Measurements from ENCODE around the gene CISH. TPM values are rescaled to one million over a fixed set of nuclear protein-coding genes. Genes with fewer than 3 reads are reported as not detected.
A peak's percentile ranks its signal among the peaks of the same experiment; 100 is the strongest.

Gene CISH
- total and polyA plus RNA-seq, 9 of the 15 experiments (the other 6 are each of a cell fraction or from before 2014, with no cell fraction given), result 1.7 to 47.7 (median 18.3) TPM

DNA sequence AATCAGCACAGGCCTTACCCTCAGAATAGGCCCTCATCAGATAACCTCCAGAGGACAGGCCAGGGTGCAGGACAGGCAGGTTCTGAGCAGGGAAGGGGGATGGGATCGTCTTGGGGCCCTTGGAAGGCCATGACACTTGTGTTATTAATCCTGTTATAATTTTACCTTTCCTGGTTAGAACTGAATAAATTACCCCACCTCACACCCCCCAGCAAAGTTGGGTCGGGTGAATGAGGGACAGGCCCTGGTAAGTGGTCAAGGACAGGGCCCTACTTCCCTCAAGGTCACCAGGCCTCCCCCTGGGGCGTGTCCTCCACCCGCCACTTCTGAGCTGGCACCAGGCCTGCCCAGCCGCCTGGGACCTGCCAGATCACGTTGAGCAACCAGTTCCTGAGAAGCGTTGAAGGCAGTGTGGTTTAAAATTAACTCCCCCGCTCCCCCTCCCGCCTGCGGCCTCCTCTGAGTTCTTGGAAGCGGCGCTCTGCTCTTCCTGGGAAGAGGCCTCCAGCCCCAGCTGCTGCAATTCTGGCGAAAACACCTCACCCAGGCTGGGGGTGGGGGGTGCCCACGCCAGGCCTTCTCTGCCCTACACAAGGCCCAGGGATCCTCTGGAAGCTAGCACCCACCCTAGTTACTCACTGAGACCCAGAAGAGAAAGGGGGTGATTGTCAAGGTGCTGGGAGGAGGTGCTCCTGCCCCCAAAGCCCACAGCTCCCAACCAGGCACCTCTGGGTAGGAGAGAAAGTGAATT is 10.6 kb downstream of the CISH start (continued):
- no peak for TF ChIP-seq ZKSCAN3 (CRISPR knock-in tag; IDR thresholded peaks at IDR 0.05)
- TF ChIP-seq PRMT5 (CRISPR knock-in tag; IDR thresholded peaks at IDR 0.05), result no peak
- peak; percentile 54; the same call in 1 of the 2 replicates for TF ChIP-seq SMARCA4 (IDR thresholded peaks at IDR 0.05)
- no peak for TF ChIP-seq THRAP3 (IDR thresholded peaks at IDR 0.05; ENCODE audit: borderline replicate concordance)
- TF ChIP-seq, protein P1, sequence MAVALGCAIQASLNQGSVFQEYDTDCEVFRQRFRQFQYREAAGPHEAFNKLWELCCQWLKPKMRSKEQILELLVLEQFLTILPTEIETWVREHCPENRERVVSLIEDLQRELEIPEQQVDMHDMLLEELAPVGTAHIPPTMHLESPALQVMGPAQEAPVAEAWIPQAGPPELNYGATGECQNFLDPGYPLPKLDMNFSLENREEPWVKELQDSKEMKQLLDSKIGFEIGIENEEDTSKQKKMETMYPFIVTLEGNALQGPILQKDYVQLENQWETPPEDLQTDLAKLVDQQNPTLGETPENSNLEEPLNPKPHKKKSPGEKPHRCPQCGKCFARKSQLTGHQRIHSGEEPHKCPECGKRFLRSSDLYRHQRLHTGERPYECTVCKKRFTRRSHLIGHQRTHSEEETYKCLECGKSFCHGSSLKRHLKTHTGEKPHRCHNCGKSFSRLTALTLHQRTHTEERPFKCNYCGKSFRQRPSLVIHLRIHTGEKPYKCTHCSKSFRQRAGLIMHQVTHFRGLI (CRISPR knock-in tag; IDR thresholded peaks at IDR 0.05), result no peak
- no peak for TF ChIP-seq NFYB (IDR thresholded peaks at IDR 0.05; ENCODE audit: extremely low read depth, insufficient read length)
- TF ChIP-seq, protein P2, sequence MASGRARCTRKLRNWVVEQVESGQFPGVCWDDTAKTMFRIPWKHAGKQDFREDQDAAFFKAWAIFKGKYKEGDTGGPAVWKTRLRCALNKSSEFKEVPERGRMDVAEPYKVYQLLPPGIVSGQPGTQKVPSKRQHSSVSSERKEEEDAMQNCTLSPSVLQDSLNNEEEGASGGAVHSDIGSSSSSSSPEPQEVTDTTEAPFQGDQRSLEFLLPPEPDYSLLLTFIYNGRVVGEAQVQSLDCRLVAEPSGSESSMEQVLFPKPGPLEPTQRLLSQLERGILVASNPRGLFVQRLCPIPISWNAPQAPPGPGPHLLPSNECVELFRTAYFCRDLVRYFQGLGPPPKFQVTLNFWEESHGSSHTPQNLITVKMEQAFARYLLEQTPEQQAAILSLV (tag; IDR thresholded peaks at IDR 0.05), result no peak
- TF ChIP-seq, protein P3, sequence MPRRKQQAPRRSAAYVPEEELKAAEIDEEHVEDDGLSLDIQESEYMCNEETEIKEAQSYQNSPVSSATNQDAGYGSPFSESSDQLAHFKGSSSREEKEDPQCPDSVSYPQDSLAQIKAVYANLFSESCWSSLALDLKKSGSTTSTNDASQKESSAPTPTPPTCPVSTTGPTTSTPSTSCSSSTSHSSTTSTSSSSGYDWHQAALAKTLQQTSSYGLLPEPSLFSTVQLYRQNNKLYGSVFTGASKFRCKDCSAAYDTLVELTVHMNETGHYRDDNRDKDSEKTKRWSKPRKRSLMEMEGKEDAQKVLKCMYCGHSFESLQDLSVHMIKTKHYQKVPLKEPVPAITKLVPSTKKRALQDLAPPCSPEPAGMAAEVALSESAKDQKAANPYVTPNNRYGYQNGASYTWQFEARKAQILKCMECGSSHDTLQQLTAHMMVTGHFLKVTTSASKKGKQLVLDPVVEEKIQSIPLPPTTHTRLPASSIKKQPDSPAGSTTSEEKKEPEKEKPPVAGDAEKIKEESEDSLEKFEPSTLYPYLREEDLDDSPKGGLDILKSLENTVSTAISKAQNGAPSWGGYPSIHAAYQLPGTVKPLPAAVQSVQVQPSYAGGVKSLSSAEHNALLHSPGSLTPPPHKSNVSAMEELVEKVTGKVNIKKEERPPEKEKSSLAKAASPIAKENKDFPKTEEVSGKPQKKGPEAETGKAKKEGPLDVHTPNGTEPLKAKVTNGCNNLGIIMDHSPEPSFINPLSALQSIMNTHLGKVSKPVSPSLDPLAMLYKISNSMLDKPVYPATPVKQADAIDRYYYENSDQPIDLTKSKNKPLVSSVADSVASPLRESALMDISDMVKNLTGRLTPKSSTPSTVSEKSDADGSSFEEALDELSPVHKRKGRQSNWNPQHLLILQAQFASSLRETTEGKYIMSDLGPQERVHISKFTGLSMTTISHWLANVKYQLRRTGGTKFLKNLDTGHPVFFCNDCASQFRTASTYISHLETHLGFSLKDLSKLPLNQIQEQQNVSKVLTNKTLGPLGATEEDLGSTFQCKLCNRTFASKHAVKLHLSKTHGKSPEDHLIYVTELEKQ (CRISPR knock-in tag; IDR thresholded peaks at IDR 0.05), result no peak
- TF ChIP-seq ETV1 (tag; conservative IDR thresholded peaks at IDR 0.05; ENCODE audit: low read depth), result no peak
- TF ChIP-seq RBFOX2 (IDR thresholded peaks at IDR 0.05; ENCODE audit: low read depth, low read length), result peak; percentile 73
- TF ChIP-seq ZNF780A (CRISPR knock-in tag; IDR thresholded peaks at IDR 0.05), result no peak
- TF ChIP-seq STAT5A (IDR thresholded peaks at IDR 0.05; ENCODE audit: borderline replicate concordance, low read length), result peak; percentile 79
- no peak for TF ChIP-seq ZNF655 (CRISPR knock-in tag; IDR thresholded peaks at IDR 0.05)
- TF ChIP-seq IRF2 (CRISPR knock-in tag; IDR thresholded peaks at IDR 0.05), result no peak
- TF ChIP-seq, protein P4, sequence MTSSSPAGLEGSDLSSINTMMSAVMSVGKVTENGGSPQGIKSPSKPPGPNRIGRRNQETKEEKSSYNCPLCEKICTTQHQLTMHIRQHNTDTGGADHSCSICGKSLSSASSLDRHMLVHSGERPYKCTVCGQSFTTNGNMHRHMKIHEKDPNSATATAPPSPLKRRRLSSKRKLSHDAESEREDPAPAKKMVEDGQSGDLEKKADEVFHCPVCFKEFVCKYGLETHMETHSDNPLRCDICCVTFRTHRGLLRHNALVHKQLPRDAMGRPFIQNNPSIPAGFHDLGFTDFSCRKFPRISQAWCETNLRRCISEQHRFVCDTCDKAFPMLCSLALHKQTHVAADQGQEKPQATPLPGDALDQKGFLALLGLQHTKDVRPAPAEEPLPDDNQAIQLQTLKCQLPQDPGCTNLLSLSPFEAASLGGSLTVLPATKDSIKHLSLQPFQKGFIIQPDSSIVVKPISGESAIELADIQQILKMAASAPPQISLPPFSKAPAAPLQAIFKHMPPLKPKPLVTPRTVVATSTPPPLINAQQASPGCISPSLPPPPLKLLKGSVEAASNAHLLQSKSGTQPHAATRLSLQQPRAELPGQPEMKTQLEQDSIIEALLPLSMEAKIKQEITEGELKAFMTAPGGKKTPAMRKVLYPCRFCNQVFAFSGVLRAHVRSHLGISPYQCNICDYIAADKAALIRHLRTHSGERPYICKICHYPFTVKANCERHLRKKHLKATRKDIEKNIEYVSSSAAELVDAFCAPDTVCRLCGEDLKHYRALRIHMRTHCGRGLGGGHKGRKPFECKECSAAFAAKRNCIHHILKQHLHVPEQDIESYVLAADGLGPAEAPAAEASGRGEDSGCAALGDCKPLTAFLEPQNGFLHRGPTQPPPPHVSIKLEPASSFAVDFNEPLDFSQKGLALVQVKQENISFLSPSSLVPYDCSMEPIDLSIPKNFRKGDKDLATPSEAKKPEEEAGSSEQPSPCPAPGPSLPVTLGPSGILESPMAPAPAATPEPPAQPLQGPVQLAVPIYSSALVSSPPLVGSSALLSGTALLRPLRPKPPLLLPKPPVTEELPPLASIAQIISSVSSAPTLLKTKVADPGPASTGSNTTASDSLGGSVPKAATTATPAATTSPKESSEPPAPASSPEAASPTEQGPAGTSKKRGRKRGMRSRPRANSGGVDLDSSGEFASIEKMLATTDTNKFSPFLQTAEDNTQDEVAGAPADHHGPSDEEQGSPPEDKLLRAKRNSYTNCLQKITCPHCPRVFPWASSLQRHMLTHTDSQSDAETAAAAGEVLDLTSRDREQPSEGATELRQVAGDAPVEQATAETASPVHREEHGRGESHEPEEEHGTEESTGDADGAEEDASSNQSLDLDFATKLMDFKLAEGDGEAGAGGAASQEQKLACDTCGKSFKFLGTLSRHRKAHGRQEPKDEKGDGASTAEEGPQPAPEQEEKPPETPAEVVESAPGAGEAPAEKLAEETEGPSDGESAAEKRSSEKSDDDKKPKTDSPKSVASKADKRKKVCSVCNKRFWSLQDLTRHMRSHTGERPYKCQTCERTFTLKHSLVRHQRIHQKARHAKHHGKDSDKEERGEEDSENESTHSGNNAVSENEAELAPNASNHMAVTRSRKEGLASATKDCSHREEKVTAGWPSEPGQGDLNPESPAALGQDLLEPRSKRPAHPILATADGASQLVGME (CRISPR knock-in tag; IDR thresholded peaks at IDR 0.05), result no peak

All from K562 (cell line).